ENCODE measurements around the gene NEK7.

The NEK7 gene

GRCh38 chr1:198169672-198170071, 12.9 kb downstream of the NEK7 start:
- no peak overlapping the region for H3K4me3 ChIP-seq (ENCODE audit: low read depth, low read length)
- no peak for TF ChIP-seq CTCF (IDR thresholded peaks at IDR 0.05; ENCODE audit: low read depth, low read length, missing control alignments)
- no peak for DNase-seq (ENCODE audit: low read depth)

- H3K4me3 ChIP-seq (ENCODE audit: low read depth, low read length): no peak overlapping the region
- no peak for TF ChIP-seq CTCF (IDR thresholded peaks at IDR 0.05; ENCODE audit: low read depth, low read length, missing control alignments)
- no peak for DNase-seq (ENCODE audit: low read depth)
Measured at GRCh38 chr1:198171667-198172540, 15.1 kb downstream of the NEK7 start.

GRCh38 chr1:198173832-198174231, 17.0 kb downstream of the NEK7 start:
- H3K4me3 ChIP-seq (ENCODE audit: low read depth, low read length): no peak overlapping the region
- no peak for DNase-seq (ENCODE audit: low read depth)
- no peak for TF ChIP-seq CTCF (IDR thresholded peaks at IDR 0.05; ENCODE audit: low read depth, low read length, missing control alignments)

GRCh38 chr1:198174297-198174696, 17.5 kb downstream of the NEK7 start:
- no peak overlapping the region for H3K4me3 ChIP-seq (ENCODE audit: low read depth, low read length)
- TF ChIP-seq CTCF (IDR thresholded peaks at IDR 0.05; ENCODE audit: low read depth, low read length, missing control alignments): no peak
- DNase-seq (ENCODE audit: low read depth): no peak

GRCh38 chr1:198175423-198176170, 18.8 kb downstream of the NEK7 start:
- no peak for DNase-seq (ENCODE audit: low read depth)
- H3K4me3 ChIP-seq (ENCODE audit: low read depth, low read length): no peak overlapping the region
- TF ChIP-seq CTCF (IDR thresholded peaks at IDR 0.05; ENCODE audit: low read depth, low read length, missing control alignments): no peak

GRCh38 chr1:198176179-198176578, 19.4 kb downstream of the NEK7 start:
- TF ChIP-seq CTCF (IDR thresholded peaks at IDR 0.05; ENCODE audit: low read depth, low read length, missing control alignments): no peak
- no peak for DNase-seq (ENCODE audit: low read depth)
- H3K4me3 ChIP-seq (ENCODE audit: low read depth, low read length): no peak overlapping the region
